Endodermal cell (in vitro differentiated cells): ENCODE data around the gene INPP5F. TPM values are rescaled to one million over a fixed set of nuclear protein-coding genes. Genes with fewer than 3 reads are reported as not detected.
A peak's percentile ranks its signal among the peaks of the same experiment; 100 is the strongest.

ENCODE experiments used
- DNase-seq: peaks from one replicate; pipeline ENCODE4 v3.0.0-alpha.2; 2017
- H3K27ac ChIP-seq: 2 replicates; pipeline ENCODE4 v1.5.1; 2013; ENCODE audit warnings: mild to moderate bottlenecking, low read depth, low read length, moderate library complexity
- H3K27me3 ChIP-seq: 2 replicates; pipeline ENCODE4 v1.6.1; 2013; ENCODE audit warnings: mild to moderate bottlenecking, low read length, moderate library complexity; ENCODE audit not compliant: insufficient read depth, control insufficient read depth, poor library complexity, severe bottlenecking
- H3K36me3 ChIP-seq: 2 replicates; pipeline ENCODE4 v1.7.0; 2013; ENCODE audit warnings: mild to moderate bottlenecking, low read length, moderate library complexity; ENCODE audit not compliant: control insufficient read depth, insufficient read depth
- H3K4me1 ChIP-seq: one replicate; pipeline ENCODE4 v1.7.0; 2013; ENCODE audit warnings: low read length; ENCODE audit not compliant: control insufficient read depth, insufficient read depth
- H3K4me3 ChIP-seq: 2 replicates; pipeline ENCODE4 v1.5.1; 2013; ENCODE audit warnings: mild to moderate bottlenecking, low read length, moderate library complexity
- H3K9ac ChIP-seq: 2 replicates; pipeline ENCODE4 v1.6.1; 2013; ENCODE audit warnings: mild to moderate bottlenecking, low read length, moderate library complexity; ENCODE audit not compliant: poor library complexity, severe bottlenecking; ENCODE audit errors: extremely low read depth
- H3K9me3 ChIP-seq: 2 replicates; pipeline ENCODE4 v1.6.1; 2013; ENCODE audit warnings: mild to moderate bottlenecking, low read length, moderate library complexity; ENCODE audit not compliant: control insufficient read depth
- H3K27ac Mint-ChIP-seq: 2 replicates; pipeline ENCODE4 v1.8.0; 2020; ENCODE audit warnings: mixed read lengths
- H3K27me3 Mint-ChIP-seq: 2 replicates; pipeline ENCODE4 v1.8.0; 2021; ENCODE audit warnings: mild to moderate bottlenecking, mixed read lengths; ENCODE audit not compliant: insufficient read depth
- H3K36me3 Mint-ChIP-seq: 2 replicates; pipeline ENCODE4 v1.8.0; 2020; ENCODE audit warnings: low read depth, mixed read lengths
- H3K4me1 Mint-ChIP-seq: 2 replicates; pipeline ENCODE4 v1.8.0; 2020; ENCODE audit warnings: mixed read lengths
- H3K4me3 Mint-ChIP-seq: 2 replicates; pipeline ENCODE4 v1.8.0; 2020; ENCODE audit warnings: mild to moderate bottlenecking, moderate library complexity, mixed read lengths
- H3K9me3 Mint-ChIP-seq: 2 replicates; pipeline ENCODE4 v1.8.0; 2020; ENCODE audit warnings: mild to moderate bottlenecking, mixed read lengths
- CTCF ChIP-seq: fragments of 200-600 bp; sonication (generic); conservative IDR thresholded peaks from 2 replicates; pipeline ENCODE4 v1.5.0; 2021; ENCODE audit warnings: antibody characterized with exemption, mild to moderate bottlenecking
- WGBS, 2 experiments: methylation state at CpG; one replicate each; pipeline versions ENCODE4 v1.1.5 to v1.1.7; 2013; ENCODE audit warnings: missing lambda C conversion rate in 2 of 2, mixed read lengths in 1 of 2; ENCODE audit not compliant: insufficient coverage in 1 of 2, insufficient read length in 1 of 2; 5-methylcytosine and 5-hydroxymethylcytosine counted together
- total RNA-seq, 2 donors: library from RNA; stranded (reverse); fragmentation: NEBNext Ultra II Directional in 1 of 2; extraction: Animal tissue kit (Norgen Biotek cat#: 25700) in 1 of 2; gene quantifications; 2 replicates in 1 of 2; 3 replicates in 1 of 2; pipeline ENCODE4 v1.2.1, GENCODE V29; 2021

INPP5F gene
- total RNA-seq, 2 donors from 2014 or later = 74.4 to 75.6 TPM

- Mint-ChIP-seq H3K4me3 (no peak overlapping the region), H3K9me3 (no peaks in the 10 kb centered on the region), H3K27ac (peak overlapping the region; percentile 39), H3K27me3 (no peaks in the 10 kb centered on the region), H3K36me3 (peaks cover 3% of the 10 kb centered on the region), H3K4me1 (peaks cover 31% of the 10 kb centered on the region)
- Histone ChIP-seq H3K36me3 (peaks cover 6% of the 10 kb centered on the region), H3K9me3 (no peaks in the 10 kb centered on the region), H3K4me1 (peaks cover 9% of the 10 kb centered on the region), H3K27me3 (no peaks in the 10 kb centered on the region), H3K27ac (no peak overlapping the region), H3K4me3 (no peak overlapping the region), H3K9ac (no peak overlapping the region)
- TF ChIP-seq CTCF = no peak
- WGBS, 2 experiments = no CpG with 5 or more reads among the region's 1 CpG
- no peak for DNase-seq
These were observed 8.8 kb downstream of the INPP5F start for GRCh38 chr10:119734396-119735332.

- Mint-ChIP-seq H3K4me3 (no peak overlapping the region), H3K27ac (no peak overlapping the region), H3K27me3 (no peaks in the 10 kb centered on the region), H3K4me1 (peaks cover 31% of the 10 kb centered on the region), H3K9me3 (no peaks in the 10 kb centered on the region), H3K36me3 (no peaks in the 10 kb centered on the region)
- Histone ChIP-seq H3K9me3 (no peaks in the 10 kb centered on the region), H3K36me3 (peaks cover 4% of the 10 kb centered on the region), H3K27ac (peak overlapping the region; percentile 27), H3K9ac (no peak overlapping the region), H3K27me3 (no peaks in the 10 kb centered on the region), H3K4me3 (no peak overlapping the region), H3K4me1 (peaks cover 9% of the 10 kb centered on the region)
- WGBS, 2 experiments = 80 to 83% methylated on average over 1 to 3 of the region's 3 CpGs
- TF ChIP-seq CTCF = no peak
- DNase-seq = no peak
These were observed 9.6 kb downstream of the INPP5F start for GRCh38 chr10:119735451-119735850.

- Histone ChIP-seq H3K27ac (no peak overlapping the region), H3K36me3 (peaks cover 3% of the 10 kb centered on the region), H3K9me3 (no peaks in the 10 kb centered on the region), H3K4me3 (no peak overlapping the region), H3K9ac (no peak overlapping the region), H3K27me3 (no peaks in the 10 kb centered on the region), H3K4me1 (peaks cover 9% of the 10 kb centered on the region)
- Mint-ChIP-seq H3K4me1 (peaks cover 31% of the 10 kb centered on the region), H3K4me3 (no peak overlapping the region), H3K27ac (no peak overlapping the region), H3K27me3 (no peaks in the 10 kb centered on the region), H3K9me3 (no peaks in the 10 kb centered on the region), H3K36me3 (no peaks in the 10 kb centered on the region)
- no peak for TF ChIP-seq CTCF
- 83% methylated on average over 1 of the region's 1 CpG; no CpG with 5 or more reads in 1 of the 2 experiments for WGBS, 2 experiments
- no peak for DNase-seq
These were observed 10.4 kb downstream of the INPP5F start for GRCh38 chr10:119736220-119736619.
